ENCODE data around the gene WDR88. TPM values are rescaled to one million over a fixed set of nuclear protein-coding genes. Genes with fewer than 3 reads are reported as not detected.
"Not testable (repeated sequence)": the region's sequence is repeated elsewhere in the genome, so short reads cannot be mapped to it uniquely, and the experiment has no call there.

WDR88 gene, protein sequence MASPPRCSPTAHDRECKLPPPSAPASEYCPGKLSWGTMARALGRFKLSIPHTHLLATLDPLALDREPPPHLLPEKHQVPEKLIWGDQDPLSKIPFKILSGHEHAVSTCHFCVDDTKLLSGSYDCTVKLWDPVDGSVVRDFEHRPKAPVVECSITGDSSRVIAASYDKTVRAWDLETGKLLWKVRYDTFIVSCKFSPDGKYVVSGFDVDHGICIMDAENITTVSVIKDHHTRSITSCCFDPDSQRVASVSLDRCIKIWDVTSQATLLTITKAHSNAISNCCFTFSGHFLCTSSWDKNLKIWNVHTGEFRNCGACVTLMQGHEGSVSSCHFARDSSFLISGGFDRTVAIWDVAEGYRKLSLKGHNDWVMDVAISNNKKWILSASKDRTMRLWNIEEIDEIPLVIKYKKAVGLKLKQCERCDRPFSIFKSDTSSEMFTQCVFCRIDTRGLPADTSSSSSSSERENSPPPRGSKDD
- not detected in 2 replicates for total RNA-seq

DNA sequence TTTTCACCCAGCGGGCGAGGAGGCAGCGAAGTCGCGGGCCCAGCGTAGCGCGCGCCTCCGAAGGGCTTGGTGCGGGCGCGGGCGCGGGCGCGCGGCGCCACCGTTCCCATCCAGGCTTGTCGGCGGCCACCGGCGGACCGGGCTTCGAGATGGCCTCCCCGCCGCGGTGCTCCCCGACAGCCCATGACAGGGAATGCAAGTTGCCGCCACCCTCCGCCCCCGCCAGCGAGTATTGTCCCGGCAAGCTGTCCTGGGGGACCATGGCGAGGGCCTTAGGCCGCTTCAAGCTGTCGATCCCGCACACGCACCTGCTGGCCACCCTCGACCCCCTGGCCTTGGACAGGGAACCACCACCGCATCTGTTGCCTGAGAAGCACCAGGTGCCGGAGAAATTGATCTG, at the start of gene WDR88:
Gene WDR88 (plus strand): TSS at position 94 of the 400 bp plus-strand sequence. CDS start 56 bp downstream, at position 150.
- no peak for DNase-seq

DNA sequence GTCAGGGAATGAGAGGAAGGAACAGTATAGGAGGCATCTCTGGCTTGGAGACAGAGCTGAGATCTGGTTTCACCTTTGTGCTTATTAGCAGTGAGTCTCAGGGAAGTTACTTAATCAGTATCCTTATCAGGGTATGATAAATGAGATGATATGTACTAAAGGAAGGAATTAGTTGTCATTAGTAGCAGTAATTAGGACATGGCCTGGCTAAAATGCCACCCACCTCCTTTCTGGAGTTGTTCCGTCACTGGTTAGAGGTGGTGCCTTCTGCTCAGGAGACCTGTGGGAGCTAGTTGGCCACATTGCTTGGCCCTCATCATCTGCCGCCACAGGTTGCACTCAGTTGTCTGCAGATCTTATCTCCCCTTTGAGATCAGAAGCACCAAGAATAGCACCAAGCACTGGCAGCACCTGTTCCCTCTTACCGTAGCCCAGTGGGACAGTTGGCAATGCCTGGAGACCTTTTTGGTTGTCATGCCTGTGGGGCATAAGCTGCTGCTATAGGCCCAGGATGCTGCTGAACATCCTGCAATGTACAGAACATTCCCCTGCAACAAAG, 46.3 kb upstream of the WDR88 start:
- no peak for DNase-seq

DNA sequence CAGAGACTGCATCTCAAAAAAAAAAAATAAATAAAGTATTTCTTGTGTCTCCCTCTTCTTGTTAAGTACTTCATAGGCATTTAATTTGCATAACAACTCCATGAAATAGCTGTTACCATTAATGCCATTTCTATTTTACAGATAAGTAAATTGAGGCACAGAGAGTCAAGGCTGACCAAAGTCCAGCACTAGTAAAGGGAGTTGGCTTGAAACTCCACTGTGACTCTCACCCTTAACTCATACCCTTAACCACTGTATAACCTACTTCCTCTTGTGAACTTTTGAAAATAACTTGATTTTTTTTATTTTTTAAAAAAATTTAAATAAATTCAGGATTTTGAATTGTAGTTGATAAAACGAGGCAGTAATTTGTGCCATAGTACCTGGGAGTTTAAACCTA, 45.0 kb upstream of the WDR88 start:
- no peak for DNase-seq

DNA sequence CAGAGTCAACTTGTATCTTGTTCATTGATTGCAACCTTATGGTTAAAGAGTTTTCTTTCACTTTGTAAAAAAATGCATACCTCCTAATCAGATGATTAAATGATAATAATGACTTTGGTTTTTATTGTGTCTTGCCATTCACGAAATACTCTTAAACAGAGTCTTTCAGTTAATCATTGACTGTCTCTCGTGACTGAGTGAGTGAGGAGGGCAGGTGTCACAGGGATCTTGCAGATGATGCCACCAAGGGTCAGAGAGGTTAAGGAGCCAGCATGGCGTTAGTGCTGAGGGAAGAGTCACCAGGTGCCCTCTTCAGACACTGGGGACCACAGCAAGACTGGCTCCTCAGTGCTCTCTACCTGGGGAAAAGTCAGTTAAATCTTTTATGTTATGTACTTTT, 42.9 kb upstream of the WDR88 start:
- no peak for DNase-seq

DNA sequence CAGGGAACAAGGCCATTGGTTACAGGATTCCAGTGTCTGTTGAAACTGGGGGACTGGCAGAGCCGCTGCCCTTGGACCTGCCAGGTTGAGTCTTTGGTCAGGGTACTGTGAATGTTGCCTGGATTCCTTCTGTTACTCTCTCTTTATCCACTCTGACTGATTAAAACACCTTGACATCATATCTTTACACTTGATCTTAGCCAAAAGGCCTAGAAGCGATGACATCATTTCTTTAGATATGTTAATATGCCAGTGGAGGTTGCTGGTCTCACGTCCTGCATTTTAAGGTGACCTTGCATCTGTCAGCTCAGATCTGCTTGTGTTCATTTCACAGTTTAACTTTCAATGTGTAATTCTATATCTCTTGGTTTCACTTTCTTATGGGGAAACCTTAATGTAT, 41.7 kb upstream of the WDR88 start:
- DNase-seq: no peak

DNA sequence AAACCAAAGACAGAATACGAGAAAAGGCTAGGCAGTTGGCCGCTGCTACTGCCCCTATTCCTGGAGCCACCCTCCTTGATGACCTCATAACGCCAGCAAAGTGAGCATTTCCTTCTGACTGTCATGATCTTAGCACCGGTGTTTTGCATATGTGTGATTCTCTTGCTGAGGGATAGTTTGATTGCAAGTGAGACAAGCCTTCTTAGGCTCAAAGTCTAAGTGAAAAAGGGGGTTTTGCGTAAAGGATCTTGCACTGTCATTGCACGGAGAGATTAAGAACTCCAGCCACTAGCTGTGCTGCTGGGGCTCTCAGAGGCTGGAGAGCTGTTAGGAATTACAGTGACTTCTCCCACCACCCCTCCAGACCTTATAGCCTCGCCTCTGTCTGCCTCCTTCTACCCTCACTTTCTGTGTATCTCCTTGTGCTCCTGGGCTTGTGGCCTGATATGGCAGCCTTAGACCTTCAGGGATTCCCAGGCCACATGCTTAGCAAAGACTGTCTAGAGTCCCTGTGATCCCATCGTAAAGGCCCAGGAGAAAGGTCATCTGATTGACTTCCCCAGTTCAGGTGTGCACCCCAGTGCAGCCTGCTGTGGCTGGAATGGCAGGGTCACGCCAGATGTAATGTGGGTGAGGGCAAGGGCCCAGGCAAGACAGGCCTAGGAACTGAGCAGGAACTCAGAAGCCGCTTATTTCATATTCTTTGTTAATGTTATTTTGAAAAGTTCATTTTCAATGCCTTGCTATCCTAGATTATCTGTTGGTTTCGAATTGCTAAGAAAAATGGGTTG, 38.3 kb upstream of the WDR88 start:
- DNase-seq: no peak

DNA sequence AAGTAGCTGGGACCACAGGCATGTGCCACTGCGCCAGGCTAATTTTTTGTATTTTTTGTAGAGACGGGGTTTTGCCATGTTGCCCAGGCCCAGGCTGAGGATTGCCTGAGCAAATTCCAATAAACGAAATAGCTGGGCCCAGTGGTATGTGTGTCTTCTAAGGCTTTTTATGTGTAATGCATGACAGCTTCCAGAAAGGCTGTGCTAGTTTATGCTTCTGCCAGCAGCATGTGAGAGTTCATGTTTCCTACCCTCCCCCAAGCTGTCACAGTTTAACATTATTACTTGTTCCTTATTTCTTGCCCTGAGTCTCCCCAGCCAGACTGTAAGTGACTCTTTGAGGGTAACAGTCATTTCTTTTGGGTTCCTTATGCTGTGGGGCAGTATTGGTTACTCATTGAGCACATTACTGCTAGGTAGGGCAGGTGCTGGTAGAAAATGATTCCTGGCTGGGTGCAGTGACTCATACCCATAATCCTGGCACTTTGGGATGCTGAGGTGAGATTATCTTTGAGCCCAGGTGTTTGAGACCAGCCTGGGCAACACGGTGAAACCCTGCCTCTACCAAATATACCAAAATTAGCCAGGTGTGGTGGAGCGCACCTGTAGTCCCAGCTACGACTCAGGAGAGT, 37.4 kb upstream of the WDR88 start:
- no peak for DNase-seq

DNA sequence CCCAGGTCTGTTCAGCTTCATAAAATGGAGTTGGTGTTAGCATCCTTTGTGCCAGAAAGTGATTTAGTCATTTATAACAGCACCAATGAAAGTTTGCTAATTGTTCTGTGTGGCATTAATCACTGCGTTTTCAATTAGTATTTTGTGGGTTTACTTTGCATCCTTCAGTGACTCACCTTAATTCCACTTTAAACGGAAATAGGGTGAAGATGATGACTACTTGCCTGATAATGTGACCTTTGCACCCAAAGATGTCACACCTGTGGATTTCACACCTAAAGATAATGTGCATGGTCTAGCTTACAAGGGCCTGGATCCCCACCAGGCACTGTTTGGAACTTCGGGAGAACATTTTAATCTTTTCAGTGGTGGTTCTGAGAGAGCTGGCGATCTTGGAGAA, 35.9 kb upstream of the WDR88 start:
- no peak for DNase-seq

DNA sequence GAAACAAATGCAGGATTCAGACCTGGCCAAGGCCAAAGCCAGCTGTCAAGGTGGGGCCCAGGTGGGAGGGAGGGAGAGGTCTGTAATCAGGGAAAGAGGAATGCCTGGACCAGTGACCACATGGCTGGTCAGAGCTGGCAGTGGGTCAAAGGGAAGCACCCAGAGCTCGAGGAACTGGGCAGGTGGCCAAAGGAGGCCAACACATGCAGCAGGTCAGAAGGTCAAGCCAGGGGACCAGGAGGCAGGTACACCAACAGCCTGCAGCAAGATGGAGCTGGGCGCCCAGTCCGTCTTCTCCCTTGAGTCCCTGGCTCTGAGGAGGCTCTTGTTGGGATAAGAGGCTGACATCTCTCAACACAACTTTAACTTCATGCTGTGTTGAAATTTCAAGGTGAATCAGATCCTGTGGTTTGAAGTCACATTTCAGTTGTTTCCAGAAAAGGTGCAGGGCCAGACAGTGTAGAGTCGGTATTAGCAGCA, 33.8 kb upstream of the WDR88 start:
- no peak for DNase-seq

DNA sequence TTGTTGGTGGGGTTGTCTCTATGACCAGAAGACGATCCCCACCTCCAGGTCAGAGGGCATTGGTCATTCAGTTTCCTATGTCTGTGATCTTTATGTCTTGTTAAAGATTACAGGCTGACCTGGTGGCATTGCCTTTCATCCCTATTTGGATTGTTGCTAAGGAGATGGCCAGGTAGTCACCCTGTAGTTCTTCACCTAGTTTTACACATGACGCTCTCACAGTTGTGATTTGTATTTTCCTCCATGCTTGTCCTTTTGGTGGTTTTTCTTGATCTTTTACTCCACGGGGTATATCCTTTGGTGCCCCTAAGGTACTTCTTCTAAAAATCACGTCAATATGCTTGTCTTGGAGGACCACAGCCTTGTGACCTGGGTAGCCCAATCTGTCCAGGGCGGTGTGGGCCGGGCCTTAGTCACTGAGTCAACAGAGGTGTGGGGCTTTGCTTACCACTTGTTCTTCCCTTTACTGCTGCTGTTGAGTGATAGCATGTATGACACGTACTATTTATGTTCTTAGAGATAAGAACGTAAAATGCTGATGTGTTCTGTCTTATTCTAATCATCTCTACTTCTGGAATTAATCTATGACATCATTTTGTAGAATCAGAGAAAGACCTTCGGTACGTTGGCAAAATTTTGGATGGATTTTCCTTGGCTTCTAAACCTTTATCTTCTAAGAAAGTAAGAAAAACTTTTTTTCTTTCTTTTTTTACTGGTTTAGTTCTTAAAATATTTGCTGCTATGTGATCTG, 30.8 kb upstream of the WDR88 start:
- no peak for DNase-seq

DNA sequence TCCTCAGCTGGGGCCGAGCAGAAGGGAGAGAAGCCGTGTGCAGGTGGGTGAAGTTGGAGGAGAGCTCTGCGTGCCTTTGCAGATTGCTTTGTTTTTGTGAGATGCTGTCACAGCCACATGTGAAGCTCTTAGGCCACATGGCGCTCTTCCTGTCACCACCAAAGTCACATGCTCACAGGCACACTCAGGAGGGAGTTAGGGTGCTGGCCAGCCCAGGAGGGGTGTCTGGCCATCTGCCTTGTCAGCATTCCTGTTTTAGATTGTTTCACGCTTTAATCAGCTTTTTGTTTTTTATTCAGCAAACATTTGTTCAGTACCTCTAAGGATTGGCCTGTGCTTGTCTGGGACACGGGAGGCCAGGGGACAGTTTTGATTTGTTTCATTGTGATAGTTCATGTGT, 29.0 kb upstream of the WDR88 start:
- DNase-seq: no peak

DNA sequence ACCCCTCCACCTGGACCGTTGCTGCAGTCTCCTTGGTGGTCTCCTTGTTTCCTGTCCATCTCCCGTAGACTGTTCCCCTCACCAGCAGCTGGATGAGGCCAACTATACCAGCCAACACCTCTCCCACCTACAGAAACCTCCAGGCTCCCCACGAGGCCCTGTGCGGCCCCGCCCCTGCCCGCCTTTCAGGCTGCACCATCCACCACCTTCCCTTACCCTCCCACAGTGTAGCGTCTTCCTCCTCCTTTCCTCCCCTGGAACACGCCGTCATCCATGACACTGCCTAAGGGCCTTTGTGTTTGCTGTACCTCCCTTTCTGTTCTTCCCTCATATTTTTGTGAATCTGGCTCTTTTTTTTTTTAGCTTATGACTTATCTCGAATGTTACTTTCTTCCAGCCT, 23.8 kb upstream of the WDR88 start:
- no peak for DNase-seq

DNA sequence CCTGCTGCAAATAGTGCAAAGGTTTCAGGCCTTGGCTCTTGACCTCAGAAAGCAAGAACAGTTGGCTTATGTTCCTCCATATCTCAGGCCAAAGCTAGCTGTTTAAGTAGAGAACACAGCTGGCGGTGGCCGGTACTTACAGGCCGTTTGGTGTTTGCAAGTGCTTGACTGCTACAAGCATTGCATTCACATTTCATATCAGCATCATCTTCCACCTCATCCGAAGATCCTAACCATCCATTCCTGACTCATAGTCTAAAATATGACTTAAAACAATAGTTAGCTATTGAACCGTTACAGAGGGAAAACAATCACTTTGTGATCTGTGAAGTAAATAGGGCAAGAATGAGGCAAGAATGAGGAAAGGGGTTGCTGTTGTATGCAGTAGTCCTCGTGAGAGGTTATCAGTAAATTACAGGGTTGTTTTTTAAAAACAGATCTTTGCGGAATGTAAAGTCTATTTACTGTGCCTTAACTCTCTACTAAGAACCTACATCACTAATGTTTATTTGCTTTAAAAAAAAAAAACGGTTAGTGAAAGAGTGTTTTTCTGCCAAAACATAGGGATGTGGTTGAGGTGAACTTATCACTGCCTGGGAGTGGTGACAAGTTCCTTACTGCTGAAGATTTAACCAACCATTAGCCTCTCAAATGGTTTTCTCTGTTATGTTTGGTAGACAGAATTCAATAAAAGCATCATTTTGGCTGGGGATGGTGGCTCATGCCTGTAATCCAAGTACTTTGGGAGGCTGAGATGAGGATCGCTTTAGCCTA, 21.6 kb upstream of the WDR88 start:
- DNase-seq: peak; percentile 44

DNA sequence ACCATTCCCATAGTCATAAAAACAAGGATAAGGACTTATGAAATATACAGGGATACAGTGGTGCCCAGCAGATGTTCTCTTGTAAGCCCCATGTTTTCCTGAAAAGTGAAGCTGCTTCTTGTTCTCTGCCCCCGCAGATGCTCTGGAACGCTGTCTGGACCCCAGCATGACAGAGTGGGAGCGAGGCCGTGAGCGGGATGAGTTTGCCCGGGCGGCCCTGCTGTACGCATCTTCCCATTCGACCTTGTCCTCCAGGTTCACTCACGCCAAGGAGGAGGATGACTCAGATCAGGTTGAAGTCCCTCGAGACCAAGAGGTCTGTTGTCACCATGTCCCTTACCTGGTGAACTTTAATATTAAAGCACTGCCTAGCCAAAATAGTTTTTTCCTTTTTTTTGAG, 20.3 kb upstream of the WDR88 start:
- DNase-seq: no peak

DNA sequence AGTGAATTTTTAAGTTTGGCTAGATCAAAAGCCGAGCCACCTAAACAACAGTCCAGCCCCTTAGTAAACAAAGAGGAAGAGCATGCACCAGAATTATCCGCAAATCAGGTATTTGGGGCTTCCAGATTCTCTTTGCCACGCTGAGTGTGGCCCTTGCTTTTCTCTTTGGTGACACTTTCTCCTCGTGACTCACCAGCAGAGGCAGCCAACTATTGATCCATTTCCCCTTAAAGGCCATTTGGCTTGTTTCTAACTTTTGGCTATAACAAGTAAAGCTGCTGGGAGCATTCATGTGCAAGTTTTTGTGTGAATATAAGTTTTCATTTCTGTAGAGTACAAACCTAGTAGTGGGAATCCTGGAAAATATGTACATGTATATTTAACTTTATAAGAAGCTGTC, 17.6 kb upstream of the WDR88 start:
- no peak for DNase-seq

DNA sequence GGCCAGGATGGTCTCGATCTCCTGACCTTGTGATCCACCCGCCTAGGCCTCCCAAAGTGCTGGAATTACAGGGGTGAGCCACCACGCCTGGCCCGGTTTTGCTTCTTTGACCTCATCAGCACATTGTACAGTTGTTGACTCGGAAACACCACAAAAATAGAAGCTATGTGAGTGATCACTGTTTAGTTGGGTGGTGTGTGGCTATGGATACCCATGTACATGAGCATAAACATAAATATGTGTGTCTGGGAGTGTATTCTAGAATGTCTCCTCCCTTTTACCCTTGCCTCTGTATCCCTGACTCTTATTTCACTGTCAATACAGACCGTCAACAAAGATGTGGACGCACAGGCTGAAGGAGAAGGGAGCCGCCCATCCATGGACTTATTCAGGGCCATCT, 14.4 kb upstream of the WDR88 start:
- no peak for DNase-seq

DNA sequence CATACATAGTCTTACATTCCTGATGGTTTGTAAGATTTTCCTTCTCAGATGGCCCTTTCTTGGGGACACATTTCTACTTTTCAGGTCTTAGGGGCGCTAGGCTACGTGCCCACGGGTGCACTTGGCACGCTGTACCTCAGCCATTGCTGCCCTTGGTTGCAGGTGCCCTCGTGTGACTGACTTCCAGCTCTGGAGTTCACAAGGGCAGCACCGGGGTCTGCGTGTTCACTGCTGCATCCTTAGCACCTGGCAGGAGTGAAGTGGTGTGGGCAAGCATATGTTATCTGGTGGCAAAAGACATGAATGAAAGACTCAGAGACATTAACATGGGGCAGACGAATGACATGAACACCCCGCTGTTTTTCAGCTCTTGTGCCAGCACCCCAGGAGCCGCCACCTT, 13.3 kb upstream of the WDR88 start:
- DNase-seq: no peak

DNA sequence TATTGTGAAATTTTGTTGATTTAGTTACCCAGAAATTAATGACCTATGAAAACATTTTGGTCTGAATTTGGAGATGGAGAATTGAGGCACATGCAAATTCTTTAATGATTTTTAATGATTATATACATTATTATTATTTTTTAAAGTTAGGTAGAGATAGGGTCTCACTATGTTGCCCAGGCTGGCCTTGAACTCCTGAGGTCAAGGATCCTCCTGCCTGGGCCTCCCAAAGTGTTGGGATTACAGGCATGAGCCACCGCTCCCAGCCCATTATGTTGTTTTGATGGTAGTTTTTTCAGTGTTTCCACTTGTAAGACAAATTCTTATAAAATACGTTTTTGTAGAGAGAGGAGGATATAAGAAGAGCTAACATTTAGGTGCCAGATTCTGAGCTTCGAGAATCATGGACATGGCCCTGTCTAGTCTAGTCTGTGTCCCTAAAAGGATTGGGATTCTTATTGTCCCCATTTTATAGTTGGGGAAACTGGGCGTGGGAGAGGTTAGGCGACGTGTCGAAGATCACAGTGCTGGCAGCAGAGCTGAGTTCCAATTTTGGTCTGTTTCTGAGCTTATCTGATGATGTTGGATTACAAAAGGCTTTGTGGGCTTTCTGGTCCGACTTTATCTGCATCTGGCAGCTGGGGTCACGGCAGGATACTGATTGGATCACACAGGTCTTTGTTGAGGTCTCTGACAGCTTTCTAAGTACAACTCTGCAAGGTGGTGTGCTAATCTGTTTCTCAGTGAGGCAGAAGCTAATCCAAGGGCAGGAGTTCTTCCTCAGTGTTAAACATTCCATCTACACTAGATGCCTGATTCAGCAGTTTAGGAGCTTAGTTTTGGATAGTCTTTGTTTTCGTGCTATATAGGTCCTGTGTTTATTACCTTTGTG, 7.5 kb upstream of the WDR88 start:
- no peak for DNase-seq

DNA sequence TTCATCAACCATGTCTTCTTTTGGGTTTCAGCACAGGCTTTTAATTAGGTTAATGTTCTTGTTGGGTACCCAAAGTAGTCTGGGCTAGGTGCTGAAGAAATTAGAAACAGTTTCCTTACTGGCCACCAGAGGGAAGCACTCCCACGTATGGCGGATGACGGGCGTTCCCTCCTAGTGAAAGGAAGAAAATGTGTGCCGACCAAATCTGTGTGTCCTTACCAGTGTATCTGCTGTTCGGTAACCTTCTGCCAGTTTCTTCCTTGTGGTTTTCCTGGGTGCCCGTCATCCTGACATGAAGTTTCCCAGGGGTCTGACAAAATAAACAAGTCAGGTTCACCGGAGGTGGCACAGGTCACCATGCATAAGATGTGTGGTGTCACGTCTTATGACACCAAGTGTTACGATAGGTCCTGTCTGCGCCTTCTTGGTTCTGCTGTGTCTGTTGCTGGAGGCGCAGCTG, 6.0 kb upstream of the WDR88 start:
- peak; percentile 78 for DNase-seq

DNA sequence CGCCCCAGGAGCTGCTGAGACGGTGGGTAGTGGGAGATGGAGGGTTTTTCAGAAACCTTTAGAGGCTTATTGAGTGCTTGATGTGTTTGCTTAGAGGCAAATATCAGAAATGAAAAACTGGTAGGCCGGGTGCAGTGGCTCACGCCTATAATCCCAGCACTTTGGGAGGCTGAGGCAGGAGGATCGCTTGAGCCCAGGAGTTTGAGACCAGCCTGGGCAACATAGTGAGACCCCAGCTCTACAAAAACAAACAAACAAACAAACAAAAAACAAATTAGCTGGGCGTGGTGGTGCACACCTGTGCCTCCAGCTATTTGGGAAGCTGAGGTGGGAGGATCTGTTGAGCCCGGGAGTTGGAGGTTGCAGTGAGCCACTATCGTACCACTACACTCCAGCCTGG, 5.2 kb upstream of the WDR88 start:
- DNase-seq: not testable (repeated sequence)
